Endometrial microvascular endothelial cells (primary cell): ENCODE measurements around the gene WDR54. TPM values are rescaled to one million over a fixed set of nuclear protein-coding genes. Genes with fewer than 3 reads are reported as not detected.
"Not testable (repeated sequence)": the region's sequence is repeated elsewhere in the genome, so short reads cannot be mapped to it uniquely, and the experiment has no call there.

Experiments
- in situ Hi-C: cut with HindIII; loops from 2 replicates; pipeline ENCODE4 v1.10.0; 2017; ENCODE audit warnings: low sequenced_read_pairs, low pct_unique_long_range_greater_than_20kb; ENCODE audit errors: inconsistent ontology term
- total RNA-seq: library from RNA; depleted of rRNA; stranded (reverse); fragments of >200 nt; gene quantifications from one replicate; pipeline ENCODE4 v1.2.3, GENCODE V29; 2015; ENCODE audit errors: inconsistent ontology term

The WDR54 gene
- total RNA-seq, 1 donor from 2014 or later, result 28.4 TPM

GRCh38 chr2:74424995-74425406 is 3.5 kb downstream of the WDR54 start:
- in situ Hi-C loops, result no loop called here

GRCh38 chr2:74425523-74425922 is 4.0 kb downstream of the WDR54 start:
- in situ Hi-C loops, result no loop called here

- in situ Hi-C loops, result no loop called here
Measured at GRCh38 chr2:74426181-74426758, 4.7 kb downstream of the WDR54 start.

GRCh38 chr2:74427551-74427950 is 6.0 kb downstream of the WDR54 start:
- in situ Hi-C loops, result no loop called here

- in situ Hi-C loops, result no loop called here
Measured at GRCh38 chr2:74428675-74429074, 7.1 kb downstream of the WDR54 start.

GRCh38 chr2:74429487-74430451 is 8.2 kb downstream of the WDR54 start:
- in situ Hi-C loops, result no loop called here

- in situ Hi-C loops, result no loop called here
Measured at GRCh38 chr2:74430502-74430901, 9.0 kb downstream of the WDR54 start.

GRCh38 chr2:74436111-74436805 is 14.7 kb downstream of the WDR54 start:
- in situ Hi-C loops, result no loop called here

- in situ Hi-C loops, result no loop called here
Measured at GRCh38 chr2:74436848-74437695, 15.5 kb downstream of the WDR54 start.

- in situ Hi-C loops, result no loop called here
Measured at GRCh38 chr2:74438248-74438647, 16.7 kb downstream of the WDR54 start.

- in situ Hi-C loops, result no loop called here
Measured at GRCh38 chr2:74439373-74439772, 17.8 kb downstream of the WDR54 start.

GRCh38 chr2:74439803-74440377 is 18.4 kb downstream of the WDR54 start:
- in situ Hi-C loops, result no loop called here

- in situ Hi-C loops, result no loop called here
Measured at GRCh38 chr2:74440378-74441169, 19.0 kb downstream of the WDR54 start.

GRCh38 chr2:74441170-74441689 is 19.7 kb downstream of the WDR54 start:
- in situ Hi-C loops, result no loop called here

- in situ Hi-C loops, result no loop called here
Measured at GRCh38 chr2:74441690-74442482, 20.4 kb downstream of the WDR54 start, which contains the start of gene RTKN. Gene RTKN (minus strand): TSS chr2:74441937. CDS start chr2:74441816, 121 bp downstream.

GRCh38 chr2:74442483-74443297 is 21.2 kb downstream of the WDR54 start:
- in situ Hi-C loops, result not testable (repeated sequence)
